MCF 10A (cell line): ENCODE data around the gene GATAD2B. TPM values are rescaled to one million over a fixed set of nuclear protein-coding genes. Genes with fewer than 3 reads are reported as not detected.

Source experiments
- BruUV-seq: library from RNA; stranded (reverse); fragments of 400-500 nt; replicated peaks from 2 replicates; lab custom pipeline; 2021; lab: Mats Ljungman, UMichigan
- CTCF ChIA-PET: fragments of 300-600 bp; sonication (Branson Sonifier 250); formaldehyde crosslinking; extraction: SDS; loops from one replicate; lab custom pipeline; 2021; ENCODE audit warnings: antibody characterized with exemption, inconsistent platforms; lab: Yijun Ruan, JAX
- POLR2A ChIA-PET: fragments of 300-600, 350-650 bp; sonication (Branson Sonifier 250); formaldehyde crosslinking; extraction: SDS; loops from one replicate; lab custom pipeline; 2020; ENCODE audit warnings: antibody characterized with exemption, inconsistent platforms; lab: Yijun Ruan, JAX
- DNase-seq: peaks from one replicate; pipeline ENCODE4 v3.0.0-alpha.2; 2018; ENCODE audit not compliant: unreplicated experiment
- H3K27ac Mint-ChIP-seq: one replicate; pipeline ENCODE4 v1.8.0; 2022; ENCODE audit warnings: mild to moderate bottlenecking, low read depth, mixed read lengths; ENCODE audit not compliant: unreplicated experiment
- H3K27me3 Mint-ChIP-seq: one replicate; pipeline ENCODE4 v1.8.0; 2022; ENCODE audit warnings: mixed read lengths; ENCODE audit not compliant: insufficient read depth, unreplicated experiment
- H3K36me3 Mint-ChIP-seq: one replicate; pipeline ENCODE4 v1.8.0; 2022; ENCODE audit warnings: mild to moderate bottlenecking, moderate library complexity, mixed read lengths; ENCODE audit not compliant: insufficient read depth, unreplicated experiment
- H3K4me1 Mint-ChIP-seq: one replicate; pipeline ENCODE4 v1.8.0; 2022; ENCODE audit warnings: mixed read lengths; ENCODE audit not compliant: insufficient read depth, unreplicated experiment
- H3K4me3 Mint-ChIP-seq: one replicate; pipeline ENCODE4 v1.8.0; 2022; ENCODE audit warnings: mild to moderate bottlenecking, moderate library complexity, mixed read lengths; ENCODE audit not compliant: unreplicated experiment
- H3K9me3 Mint-ChIP-seq: one replicate; pipeline ENCODE4 v1.8.0; 2022; ENCODE audit warnings: mixed read lengths; ENCODE audit not compliant: unreplicated experiment
- intact Hi-C: fragments of 100-400 bp; cut with micrococcal nuclease; formaldehyde crosslinking; loops from 2 replicates; pipeline ENCODE4 v1.14.1; 2022
- total RNA-seq: library from RNA; stranded (reverse); gene quantifications from 2 replicates; pipeline ENCODE4 v1.2.3, GENCODE V29; 2022
- TF ChIP-seq, protein P1 (sequence below): fragments of 200-600 bp; IDR thresholded peaks from one replicate; pipeline ENCODE4 v1.8.0; 2022; ENCODE audit warnings: antibody characterized with exemption, mild to moderate bottlenecking; ENCODE audit not compliant: unreplicated experiment

Gene GATAD2B
- total RNA-seq, 1 experiment from 2014 or later: 95.5 TPM

DNA sequence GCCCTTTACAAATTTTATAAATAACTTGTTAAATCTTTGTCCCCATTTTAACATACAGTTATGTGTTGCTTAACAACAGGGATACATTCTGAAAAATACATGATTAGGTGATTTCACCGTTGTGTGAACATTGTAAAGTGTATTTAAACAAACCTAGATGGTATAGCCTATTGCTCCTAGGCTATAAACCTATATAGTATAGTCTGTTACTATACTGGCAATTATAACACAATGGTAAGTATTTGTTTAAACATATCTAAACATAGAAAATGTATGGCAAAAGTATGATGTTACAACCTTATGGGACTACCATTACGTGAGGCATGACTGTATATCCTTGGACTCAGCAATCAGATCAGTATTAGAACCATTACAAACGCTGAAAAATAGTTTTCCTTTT is 36.6 kb downstream of the GATAD2B start:
- H3K36me3 Mint-ChIP-seq: peaks cover 35% of the 10 kb centered on the region
- TF ChIP-seq, protein P1, sequence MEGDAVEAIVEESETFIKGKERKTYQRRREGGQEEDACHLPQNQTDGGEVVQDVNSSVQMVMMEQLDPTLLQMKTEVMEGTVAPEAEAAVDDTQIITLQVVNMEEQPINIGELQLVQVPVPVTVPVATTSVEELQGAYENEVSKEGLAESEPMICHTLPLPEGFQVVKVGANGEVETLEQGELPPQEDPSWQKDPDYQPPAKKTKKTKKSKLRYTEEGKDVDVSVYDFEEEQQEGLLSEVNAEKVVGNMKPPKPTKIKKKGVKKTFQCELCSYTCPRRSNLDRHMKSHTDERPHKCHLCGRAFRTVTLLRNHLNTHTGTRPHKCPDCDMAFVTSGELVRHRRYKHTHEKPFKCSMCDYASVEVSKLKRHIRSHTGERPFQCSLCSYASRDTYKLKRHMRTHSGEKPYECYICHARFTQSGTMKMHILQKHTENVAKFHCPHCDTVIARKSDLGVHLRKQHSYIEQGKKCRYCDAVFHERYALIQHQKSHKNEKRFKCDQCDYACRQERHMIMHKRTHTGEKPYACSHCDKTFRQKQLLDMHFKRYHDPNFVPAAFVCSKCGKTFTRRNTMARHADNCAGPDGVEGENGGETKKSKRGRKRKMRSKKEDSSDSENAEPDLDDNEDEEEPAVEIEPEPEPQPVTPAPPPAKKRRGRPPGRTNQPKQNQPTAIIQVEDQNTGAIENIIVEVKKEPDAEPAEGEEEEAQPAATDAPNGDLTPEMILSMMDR: no peak
- DNase-seq: no peak
- intact Hi-C loops: no loop called here
- no peak overlapping the region for H3K27ac Mint-ChIP-seq
- POLR2A ChIA-PET: interaction anchor here (0.7 to 1.3 kb wide), 5 partner anchors 14 to 82 kb away, joined by 3 to 6 read pairs (median 4); no protein-coding TSS in a partner anchor
- CTCF ChIA-PET: no interaction called here
- peaks cover 8% of the 10 kb centered on the region for H3K4me1 Mint-ChIP-seq
- no TSS peak for BruUV-seq
- no peaks in the 10 kb centered on the region for H3K9me3 Mint-ChIP-seq
- no peak overlapping the region for H3K4me3 Mint-ChIP-seq
- H3K27me3 Mint-ChIP-seq: no peaks in the 10 kb centered on the region

DNA sequence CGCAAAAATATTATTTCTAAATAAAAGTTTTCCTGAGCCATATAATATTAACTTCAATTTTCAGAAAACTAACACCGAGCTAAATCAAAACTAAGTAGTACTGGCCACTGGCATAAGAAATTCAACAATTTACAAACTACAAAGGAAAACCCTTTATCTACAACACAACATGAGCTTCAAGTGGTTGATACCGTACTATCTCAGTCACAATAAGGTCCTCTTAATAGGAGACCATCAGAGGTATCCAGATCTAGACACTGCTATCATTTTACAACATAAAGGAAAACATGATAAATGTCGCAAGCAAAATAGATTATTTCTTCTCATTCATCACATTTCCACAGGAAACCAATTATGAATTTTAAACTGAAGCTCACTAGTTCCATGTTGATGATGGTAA is 39.5 kb downstream of the GATAD2B start:
- no peak overlapping the region for H3K27ac Mint-ChIP-seq
- no peaks in the 10 kb centered on the region for H3K27me3 Mint-ChIP-seq
- no peak overlapping the region for H3K4me3 Mint-ChIP-seq
- peaks cover 2% of the 10 kb centered on the region for H3K4me1 Mint-ChIP-seq
- TF ChIP-seq, protein P1: no peak
- DNase-seq: no peak
- no peaks in the 10 kb centered on the region for H3K9me3 Mint-ChIP-seq
- no TSS peak for BruUV-seq
- intact Hi-C loops: no loop called here
- CTCF ChIA-PET: interaction anchor here (0.6 to 1.2 kb wide), 7 partner anchors 9 to 519 kb away, joined by 3 to 6 read pairs (median 4); no protein-coding TSS in a partner anchor
- POLR2A ChIA-PET: interaction anchor here (0.8 to 4.1 kb wide), 4 partner anchors 13 to 107 kb away, joined by 3 to 26 read pairs (median 3); partner anchors contain the start of gene RPS27
- peaks cover 30% of the 10 kb centered on the region for H3K36me3 Mint-ChIP-seq

DNA sequence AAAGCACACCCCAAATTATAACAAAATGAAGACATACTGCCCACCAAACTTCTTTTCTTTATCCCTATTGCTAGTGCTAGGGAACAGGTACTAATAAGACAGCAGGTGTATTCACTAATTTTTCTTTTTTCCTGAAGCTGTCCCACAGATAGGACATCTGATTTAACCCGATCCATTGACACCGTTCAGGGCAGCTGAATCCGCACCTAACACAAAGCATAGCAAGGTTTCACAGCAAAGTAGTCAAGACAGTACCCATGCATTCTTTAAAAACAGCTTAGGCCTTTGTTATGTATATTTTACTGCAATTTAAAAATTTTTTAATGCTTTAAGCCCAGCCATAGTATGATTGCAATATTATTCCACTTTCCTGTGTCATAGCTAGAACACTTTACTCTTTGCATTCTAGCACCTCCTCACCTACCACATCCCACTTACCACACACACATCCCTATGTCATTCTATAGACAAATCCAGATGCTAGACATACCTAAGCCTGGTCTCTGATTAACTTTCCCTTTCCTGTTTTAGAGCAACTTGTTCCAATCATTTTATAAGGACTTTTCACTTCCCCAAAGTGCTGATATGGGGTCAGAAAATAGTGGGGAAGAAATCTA is 40.4 kb downstream of the GATAD2B start:
- H3K9me3 Mint-ChIP-seq: no peaks in the 10 kb centered on the region
- H3K4me1 Mint-ChIP-seq: no peaks in the 10 kb centered on the region
- H3K4me3 Mint-ChIP-seq: no peak overlapping the region
- BruUV-seq: no TSS peak
- intact Hi-C loops: no loop called here
- H3K36me3 Mint-ChIP-seq: peaks cover 30% of the 10 kb centered on the region
- H3K27me3 Mint-ChIP-seq: no peaks in the 10 kb centered on the region
- no peak for DNase-seq
- POLR2A ChIA-PET: interaction anchor here (1.0 to 4.1 kb wide), 5 partner anchors 14 to 95 kb away, joined by 3 to 26 read pairs (median 3); partner anchors contain the start of genes CREB3L4 and JTB
- no peak overlapping the region for H3K27ac Mint-ChIP-seq
- CTCF ChIA-PET: interaction anchor here (0.7 to 1.9 kb wide), 4 partner anchors 8 to 64 kb away, joined by 3 to 7 read pairs (median 4); partner anchors contain the start of gene DENND4B
- TF ChIP-seq, protein P1: no peak

DNA sequence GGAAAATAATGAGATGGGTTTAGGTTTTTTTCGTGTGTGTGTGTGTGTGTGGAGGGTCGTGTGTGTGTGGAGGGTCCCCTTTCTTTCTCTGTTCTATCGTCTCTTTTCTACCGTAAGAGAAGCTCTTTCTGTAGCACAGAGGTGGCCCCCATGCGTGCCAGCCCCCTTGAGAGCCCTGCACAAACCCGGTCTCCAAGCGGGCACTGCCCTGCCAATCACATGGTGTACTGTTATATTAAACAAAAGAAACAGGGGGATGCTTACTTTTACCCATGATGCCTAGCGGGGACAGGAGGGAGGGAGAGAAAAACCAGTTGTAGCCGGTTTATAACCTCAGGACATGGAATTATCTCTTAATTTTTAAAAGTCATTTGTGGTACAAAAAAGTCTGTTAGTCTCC is 41.0 kb downstream of the GATAD2B start:
- DNase-seq: no peak
- Mint-ChIP-seq H3K4me3 (no peak overlapping the region), H3K9me3 (no peaks in the 10 kb centered on the region), H3K4me1 (no peaks in the 10 kb centered on the region), H3K36me3 (peaks cover 26% of the 10 kb centered on the region), H3K27ac (no peak overlapping the region), H3K27me3 (no peaks in the 10 kb centered on the region)
- BruUV-seq: no TSS peak
- intact Hi-C loops: no loop called here
- TF ChIP-seq, protein P1: no peak
- CTCF ChIA-PET: interaction anchor here (1.3 to 1.9 kb wide), 3 partner anchors 39 to 85 kb away, joined by 4 to 7 read pairs (median 5); partner anchors contain the start of gene DENND4B
- POLR2A ChIA-PET: interaction anchor here (0.9 to 4.1 kb wide), 11 partner anchors 14 to 108 kb away, joined by 3 to 26 read pairs (median 3); partner anchors contain the start of genes CREB3L4, GATAD2B and JTB
